Measurements from ENCODE around the gene VPS18.
"Not testable (repeated sequence)": the region's sequence is repeated elsewhere in the genome, so short reads cannot be mapped to it uniquely, and the experiment has no call there.

Gene VPS18

GRCh38 chr15:40893733-40894680 is at the start of gene VPS18:
TSS of gene VPS18 (plus strand) at chr15:40894450. CDS start at chr15:40894769, 319 bp downstream.
- peak; percentile 99 for DNase-seq

GRCh38 chr15:40844696-40845030 is 49.6 kb upstream of the VPS18 start:
- DNase-seq = peak; percentile 62

GRCh38 chr15:40845036-40845435 is 49.2 kb upstream of the VPS18 start:
- DNase-seq = no peak

GRCh38 chr15:40845511-40846284 is 48.6 kb upstream of the VPS18 start:
- no peak for DNase-seq

- DNase-seq = no peak
Measured at GRCh38 chr15:40846841-40847222, 47.4 kb upstream of the VPS18 start.

GRCh38 chr15:40847223-40847961 is 46.9 kb upstream of the VPS18 start:
- peak; percentile 31 for DNase-seq

GRCh38 chr15:40850576-40851112 is 43.6 kb upstream of the VPS18 start:
- DNase-seq = no peak

GRCh38 chr15:40852529-40852928 is 41.7 kb upstream of the VPS18 start:
- no peak for DNase-seq

- DNase-seq = no peak
Measured at GRCh38 chr15:40853241-40853890, 40.9 kb upstream of the VPS18 start.

- DNase-seq = no peak
Measured at GRCh38 chr15:40854161-40854560, 40.1 kb upstream of the VPS18 start.

GRCh38 chr15:40855706-40856234 is 38.5 kb upstream of the VPS18 start:
- no peak for DNase-seq

- no peak for DNase-seq
Measured at GRCh38 chr15:40856746-40857145, 37.5 kb upstream of the VPS18 start.

GRCh38 chr15:40857601-40858341 is 36.5 kb upstream of the VPS18 start:
- peak; percentile 94 for DNase-seq

GRCh38 chr15:40858706-40859105 is 35.5 kb upstream of the VPS18 start:
- no peak for DNase-seq

GRCh38 chr15:40859206-40859851 is 34.9 kb upstream of the VPS18 start:
- peak; percentile 86 for DNase-seq

- DNase-seq = not testable (repeated sequence)
Measured at GRCh38 chr15:40861147-40861546, 33.1 kb upstream of the VPS18 start.

- DNase-seq = no peak
Measured at GRCh38 chr15:40863660-40864270, 30.5 kb upstream of the VPS18 start.

- no peak for DNase-seq
Measured at GRCh38 chr15:40867199-40867598, 27.1 kb upstream of the VPS18 start.

GRCh38 chr15:40869686-40870085 is 24.6 kb upstream of the VPS18 start:
- DNase-seq = no peak

GRCh38 chr15:40870716-40871115 is 23.5 kb upstream of the VPS18 start:
- DNase-seq = no peak
